Measurements from ENCODE around the gene TMCC3. TPM values are rescaled to one million over a fixed set of nuclear protein-coding genes. Genes with fewer than 3 reads are reported as not detected.

TMCC3 gene
- total and polyA plus RNA-seq, 2 of the 13 experiments (the other 11 are each of a cell fraction or from before 2014, with no cell fraction given): not detected

DNA sequence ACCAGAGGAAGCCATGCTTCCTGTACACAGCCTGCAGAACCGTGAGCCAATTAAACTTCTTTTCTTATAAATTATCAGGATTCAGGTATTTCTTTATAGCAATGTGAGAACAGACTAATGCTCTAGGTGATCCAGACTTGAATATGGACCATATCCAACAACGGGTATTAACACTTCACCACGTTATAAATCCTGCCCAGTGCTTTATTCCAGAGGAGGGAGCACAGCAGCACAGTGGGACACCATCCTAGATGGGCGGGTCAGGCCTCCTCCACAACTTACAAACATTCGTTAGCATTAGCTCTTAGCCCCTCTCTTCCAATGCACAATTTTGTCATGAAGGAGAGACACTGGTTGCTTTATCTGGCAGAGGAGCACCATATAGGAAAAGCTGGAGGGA, 66.0 kb downstream of the TMCC3 start:
- Histone ChIP-seq H2AFZ (ENCODE audit: low read length) (no peak overlapping the region), H3K4me3 (replicated peaks in 1 of 3; ENCODE audit: insufficient read depth in 1 of 3, low read depth in 2 of 3, low read length in 3 of 3) (no peak overlapping the region), H3K4me2 (ENCODE audit: low read depth, low read length) (no peak overlapping the region), H3K36me3 (replicated peaks in 1 of 2; ENCODE audit: control insufficient read depth in 1 of 2, insufficient read depth in 2 of 2, low read length in 2 of 2) (no peaks in the 10 kb centered on the region), H3K9me3 (ENCODE audit: low read length) (no peaks in the 10 kb centered on the region), H3K27ac (ENCODE audit: extremely low read length, insufficient read depth, low read length) (no peak overlapping the region), H3K27me3 (ENCODE audit: control insufficient read depth in 1 of 2, insufficient read depth in 2 of 2, low read length in 2 of 2) (no peaks in the 10 kb centered on the region), H3K79me2 (ENCODE audit: insufficient read depth, low read length) (no peaks in the 10 kb centered on the region), H4K20me1 (ENCODE audit: insufficient read depth, low read length) (no peaks in the 10 kb centered on the region), H3K9ac (ENCODE audit: insufficient read depth, low read depth, low read length) (no peak overlapping the region), H3K4me1 (ENCODE audit: insufficient read depth, low read length) (no peaks in the 10 kb centered on the region)
- ATAC-seq (no peak), FAIRE-seq (no peak), DNase-seq (ENCODE audit: low spot score) (no peak)
- WGBS (ENCODE audit: low lambda C conversion rate): 5% methylated on average over 5 of the region's 5 CpGs
- in situ Hi-C loops (cut with HindIII; ENCODE audit: extremely low pct_ligation_motif_present, low pct_unique_long_range_greater_than_20kb) (no loop called here), intact Hi-C loops (cut with micrococcal nuclease; ENCODE audit: unreplicated experiment) (no loop called here)
- CTCF ChIA-PET (ENCODE audit: low intra/inter-chr PET ratio, low total read pairs): no interaction called here
- POLR2A ChIA-PET: no interaction called here
- BruUV-seq (replicated peaks): no TSS peak
- TF ChIP-seq ZNF788 (CRISPR knock-in tag; IDR thresholded peaks at IDR 0.05; ENCODE audit: borderline replicate concordance) (no peak), YY1 (IDR thresholded peaks at IDR 0.05; ENCODE audit: insufficient read depth, insufficient replicate concordance, low read depth, low read length) (no peak), ZNF251 (CRISPR knock-in tag; IDR thresholded peaks at IDR 0.05) (no peak), KDM5B (CRISPR knock-in tag; IDR thresholded peaks at IDR 0.05; ENCODE audit: borderline replicate concordance) (no peak), CHD2 (IDR thresholded peaks at IDR 0.05; ENCODE audit: low read depth, low read length) (no peak), ZNF577 (CRISPR knock-in tag; IDR thresholded peaks at IDR 0.05; ENCODE audit: borderline replicate concordance, low read depth) (no peak), RARA (CRISPR knock-in tag; IDR thresholded peaks at IDR 0.05) (no peak), LCORL (IDR thresholded peaks at IDR 0.05) (no peak), LCORL (CRISPR knock-in tag; IDR thresholded peaks at IDR 0.05) (no peak), ZNF274 (CRISPR knock-in tag; IDR thresholded peaks at IDR 0.05) (no peak)

DNA sequence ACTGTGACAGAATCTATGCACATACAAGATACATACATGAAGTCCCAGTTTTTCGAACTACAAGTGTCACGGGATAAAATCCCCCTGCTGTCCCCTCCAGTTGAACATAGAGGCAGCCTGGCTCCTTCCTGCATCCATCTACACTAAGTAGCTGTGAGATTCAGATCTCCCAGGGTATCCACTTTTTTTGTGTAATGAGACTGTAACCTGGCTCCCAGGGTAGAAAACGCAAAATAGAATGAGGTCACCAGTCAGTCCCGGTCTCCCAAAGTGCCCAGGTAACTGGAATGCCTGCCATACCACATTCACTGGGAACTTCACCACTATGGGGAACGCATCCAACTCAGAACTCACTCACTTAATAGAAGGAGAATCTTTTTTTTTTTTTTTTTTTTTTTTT, 67.8 kb downstream of the TMCC3 start:
- Histone ChIP-seq H3K9ac (ENCODE audit: insufficient read depth, low read depth, low read length) (no peak overlapping the region), H3K4me2 (ENCODE audit: low read depth, low read length) (no peak overlapping the region), H4K20me1 (ENCODE audit: insufficient read depth, low read length) (no peaks in the 10 kb centered on the region), H3K4me1 (ENCODE audit: insufficient read depth, low read length) (no peaks in the 10 kb centered on the region), H2AFZ (ENCODE audit: low read length) (no peak overlapping the region), H3K36me3 (replicated peaks in 1 of 2; ENCODE audit: control insufficient read depth in 1 of 2, insufficient read depth in 2 of 2, low read length in 2 of 2) (no peaks in the 10 kb centered on the region), H3K27me3 (ENCODE audit: control insufficient read depth in 1 of 2, insufficient read depth in 2 of 2, low read length in 2 of 2) (no peaks in the 10 kb centered on the region), H3K4me3 (replicated peaks in 1 of 3; ENCODE audit: insufficient read depth in 1 of 3, low read depth in 2 of 3, low read length in 3 of 3) (no peak overlapping the region), H3K9me3 (ENCODE audit: low read length) (no peaks in the 10 kb centered on the region), H3K27ac (ENCODE audit: extremely low read length, insufficient read depth, low read length) (no peak overlapping the region), H3K79me2 (ENCODE audit: insufficient read depth, low read length) (no peaks in the 10 kb centered on the region)
- ATAC-seq: no peak
- intact Hi-C loops (cut with micrococcal nuclease; ENCODE audit: unreplicated experiment) (no loop called here), in situ Hi-C loops (cut with HindIII; ENCODE audit: extremely low pct_ligation_motif_present, low pct_unique_long_range_greater_than_20kb) (no loop called here)
- no TSS peak for BruUV-seq (replicated peaks)
- ChIA-PET POLR2A (no interaction called here), CTCF (ENCODE audit: low intra/inter-chr PET ratio, low total read pairs) (no interaction called here)
- no peak for DNase-seq (ENCODE audit: low spot score)
- WGBS (ENCODE audit: low lambda C conversion rate): 20% methylated on average over 5 of the region's 5 CpGs
- FAIRE-seq: no peak
- TF ChIP-seq ZNF382 (CRISPR knock-in tag; IDR thresholded peaks at IDR 0.05; ENCODE audit: borderline replicate concordance) (no peak), ERF (CRISPR knock-in tag; IDR thresholded peaks at IDR 0.05) (no peak), ZNF652 (CRISPR knock-in tag; IDR thresholded peaks at IDR 0.05; ENCODE audit: borderline replicate concordance, low read depth) (no peak)
- TF ChIP-seq, protein P1, sequence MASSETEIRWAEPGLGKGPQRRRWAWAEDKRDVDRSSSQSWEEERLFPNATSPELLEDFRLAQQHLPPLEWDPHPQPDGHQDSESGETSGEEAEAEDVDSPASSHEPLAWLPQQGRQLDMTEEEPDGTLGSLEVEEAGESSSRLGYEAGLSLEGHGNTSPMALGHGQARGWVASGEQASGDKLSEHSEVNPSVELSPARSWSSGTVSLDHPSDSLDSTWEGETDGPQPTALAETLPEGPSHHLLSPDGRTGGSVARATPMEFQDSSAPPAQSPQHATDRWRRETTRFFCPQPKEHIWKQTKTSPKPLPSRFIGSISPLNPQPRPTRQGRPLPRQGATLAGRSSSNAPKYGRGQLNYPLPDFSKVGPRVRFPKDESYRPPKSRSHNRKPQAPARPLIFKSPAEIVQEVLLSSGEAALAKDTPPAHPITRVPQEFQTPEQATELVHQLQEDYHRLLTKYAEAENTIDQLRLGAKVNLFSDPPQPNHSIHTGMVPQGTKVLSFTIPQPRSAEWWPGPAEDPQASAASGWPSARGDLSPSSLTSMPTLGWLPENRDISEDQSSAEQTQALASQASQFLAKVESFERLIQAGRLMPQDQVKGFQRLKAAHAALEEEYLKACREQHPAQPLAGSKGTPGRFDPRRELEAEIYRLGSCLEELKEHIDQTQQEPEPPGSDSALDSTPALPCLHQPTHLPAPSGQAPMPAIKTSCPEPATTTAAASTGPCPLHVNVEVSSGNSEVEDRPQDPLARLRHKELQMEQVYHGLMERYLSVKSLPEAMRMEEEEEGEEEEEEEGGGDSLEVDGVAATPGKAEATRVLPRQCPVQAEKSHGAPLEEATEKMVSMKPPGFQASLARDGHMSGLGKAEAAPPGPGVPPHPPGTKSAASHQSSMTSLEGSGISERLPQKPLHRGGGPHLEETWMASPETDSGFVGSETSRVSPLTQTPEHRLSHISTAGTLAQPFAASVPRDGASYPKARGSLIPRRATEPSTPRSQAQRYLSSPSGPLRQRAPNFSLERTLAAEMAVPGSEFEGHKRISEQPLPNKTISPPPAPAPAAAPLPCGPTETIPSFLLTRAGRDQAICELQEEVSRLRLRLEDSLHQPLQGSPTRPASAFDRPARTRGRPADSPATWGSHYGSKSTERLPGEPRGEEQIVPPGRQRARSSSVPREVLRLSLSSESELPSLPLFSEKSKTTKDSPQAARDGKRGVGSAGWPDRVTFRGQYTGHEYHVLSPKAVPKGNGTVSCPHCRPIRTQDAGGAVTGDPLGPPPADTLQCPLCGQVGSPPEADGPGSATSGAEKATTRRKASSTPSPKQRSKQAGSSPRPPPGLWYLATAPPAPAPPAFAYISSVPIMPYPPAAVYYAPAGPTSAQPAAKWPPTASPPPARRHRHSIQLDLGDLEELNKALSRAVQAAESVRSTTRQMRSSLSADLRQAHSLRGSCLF (CRISPR knock-in tag; IDR thresholded peaks at IDR 0.05; ENCODE audit: borderline replicate concordance): no peak
- TF ChIP-seq, protein P2, sequence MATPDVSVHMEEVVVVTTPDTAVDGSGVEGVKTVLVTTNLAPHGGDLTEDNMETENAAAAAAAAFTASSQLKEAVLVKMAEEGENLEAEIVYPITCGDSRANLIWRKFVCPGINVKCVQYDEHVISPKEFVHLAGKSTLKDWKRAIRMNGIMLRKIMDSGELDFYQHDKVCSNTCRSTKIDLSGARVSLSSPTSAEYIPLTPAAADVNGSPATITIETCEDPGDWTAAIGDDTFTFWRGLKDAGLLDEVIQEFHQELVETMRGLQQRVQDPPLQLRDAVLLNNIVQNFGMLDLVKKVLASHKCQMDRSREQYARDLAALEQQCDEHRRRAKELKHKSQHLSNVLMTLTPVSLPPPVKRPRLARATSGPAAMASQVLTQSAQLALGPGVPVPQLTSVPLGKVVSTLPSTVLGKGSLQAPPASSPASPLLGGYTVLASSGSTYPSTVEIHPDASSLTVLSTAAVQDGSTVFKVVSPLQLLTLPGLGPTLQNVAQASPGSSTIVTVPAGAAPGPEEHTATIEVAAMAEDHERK (CRISPR knock-in tag; IDR thresholded peaks at IDR 0.05; ENCODE audit: low read depth): no peak
